HG03139 (cell line): Measurements from ENCODE around the gene MIX23.
A peak's percentile ranks its signal among the peaks of the same experiment; 100 is the strongest.
"Not testable (repeated sequence)": the region's sequence is repeated elsewhere in the genome, so short reads cannot be mapped to it uniquely, and the experiment has no call there.

Experiments
- ATAC-seq: cut with Tn5 transposase; IDR thresholded peaks from one replicate; pipeline ENCODE4 v1.9.1; 2021; ENCODE audit not compliant: unreplicated experiment

The MIX23 gene

DNA sequence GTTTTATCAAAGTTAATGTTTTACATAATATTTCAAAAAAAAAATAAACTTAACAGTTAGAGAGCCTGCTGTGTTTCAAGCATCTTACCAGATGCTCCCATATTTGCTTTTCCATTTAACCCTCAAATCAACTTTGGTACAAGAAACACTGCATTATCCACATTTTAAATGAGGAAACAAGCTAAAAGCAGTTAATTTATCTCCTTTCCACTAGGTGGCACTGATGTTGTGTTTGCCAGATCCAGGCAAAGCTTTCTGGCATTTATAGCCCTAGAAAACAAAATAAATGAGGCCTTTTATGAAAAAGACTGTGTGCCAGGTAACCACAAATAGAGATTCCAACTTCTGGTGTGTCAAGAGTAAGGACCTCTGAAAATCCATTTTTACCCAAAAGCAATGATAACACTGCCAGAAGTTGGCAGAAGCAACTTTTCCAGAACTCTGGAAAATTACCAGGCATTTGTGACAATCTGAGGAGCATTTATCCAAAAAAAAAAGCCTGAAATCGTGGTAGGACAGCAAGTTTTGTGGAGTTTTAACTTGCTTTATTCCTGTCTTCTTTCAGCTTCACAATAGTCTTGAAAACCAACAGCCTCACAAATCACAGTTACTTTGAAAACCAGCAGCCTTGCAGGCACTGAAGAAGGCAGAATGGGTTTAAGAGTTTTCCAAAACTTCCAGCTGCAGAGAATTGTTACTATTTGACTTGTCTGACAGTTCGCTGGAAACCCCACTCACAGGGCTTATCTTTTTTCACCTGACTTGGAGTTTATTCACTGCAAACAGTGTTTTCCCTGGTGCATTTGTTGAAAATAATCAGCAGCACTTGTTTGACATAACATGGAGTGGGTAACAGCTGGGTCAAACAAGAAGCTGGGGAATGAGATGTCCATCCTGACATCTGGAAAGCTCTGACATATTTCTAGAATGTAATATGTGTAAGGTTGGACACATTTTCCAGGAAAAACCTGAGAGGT lies 10.1 kb upstream of the MIX23 start:
- no peak for ATAC-seq

DNA sequence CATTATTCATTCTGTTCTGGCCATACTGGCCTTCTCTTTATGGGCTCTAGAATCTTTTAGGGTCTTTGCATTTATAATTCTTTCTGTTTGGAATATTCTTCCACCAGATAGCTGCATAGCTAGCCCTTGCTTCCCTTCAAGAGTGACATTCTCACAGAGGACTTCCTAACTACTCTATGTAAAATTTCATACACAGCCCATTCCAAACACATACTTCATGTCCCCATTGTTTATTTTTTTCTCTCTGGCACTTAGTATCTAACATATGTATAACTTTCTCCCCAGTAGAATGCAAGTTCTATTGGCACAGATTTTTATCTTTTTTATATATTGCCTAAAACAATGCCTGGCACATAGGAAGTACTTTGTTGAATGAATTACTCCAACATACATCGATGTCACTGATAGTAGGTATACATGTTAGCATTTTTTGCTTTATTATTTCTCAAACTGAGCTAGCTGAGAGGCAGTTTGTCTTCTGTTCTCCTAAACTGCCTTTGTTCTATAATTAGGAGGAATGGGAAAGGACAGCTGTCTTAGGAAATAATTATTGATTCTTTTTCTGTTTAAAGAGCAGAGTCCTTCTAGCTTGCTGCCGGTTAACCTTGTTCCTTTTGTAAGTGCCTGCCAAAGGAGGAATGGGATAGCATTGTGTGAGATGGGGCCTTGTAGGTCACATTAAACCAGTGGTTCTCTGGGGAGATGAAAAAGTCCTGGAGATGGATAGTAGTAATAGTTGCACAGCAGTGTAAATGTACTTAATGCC lies 8.8 kb upstream of the MIX23 start:
- ATAC-seq = no peak

DNA sequence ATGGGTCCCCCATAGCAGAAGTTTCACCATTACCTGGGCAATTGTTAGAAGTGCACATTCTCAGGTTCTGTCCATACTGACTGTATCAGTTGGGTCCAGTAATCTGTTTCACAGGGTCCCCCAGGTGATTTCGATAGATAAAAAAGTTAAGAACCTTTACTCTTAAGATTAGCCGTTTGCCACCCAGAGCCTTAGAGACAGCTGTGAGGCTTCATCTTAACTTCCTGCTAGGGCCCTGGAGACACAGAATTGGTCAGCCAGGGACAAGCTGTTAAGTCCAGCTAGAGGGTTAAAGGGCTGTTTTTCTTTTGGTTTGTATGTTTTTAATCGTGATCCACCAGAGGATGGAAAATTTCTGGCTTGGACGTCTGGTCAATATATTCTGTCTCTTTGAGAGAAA lies 7.6 kb upstream of the MIX23 start:
- ATAC-seq = no peak

DNA sequence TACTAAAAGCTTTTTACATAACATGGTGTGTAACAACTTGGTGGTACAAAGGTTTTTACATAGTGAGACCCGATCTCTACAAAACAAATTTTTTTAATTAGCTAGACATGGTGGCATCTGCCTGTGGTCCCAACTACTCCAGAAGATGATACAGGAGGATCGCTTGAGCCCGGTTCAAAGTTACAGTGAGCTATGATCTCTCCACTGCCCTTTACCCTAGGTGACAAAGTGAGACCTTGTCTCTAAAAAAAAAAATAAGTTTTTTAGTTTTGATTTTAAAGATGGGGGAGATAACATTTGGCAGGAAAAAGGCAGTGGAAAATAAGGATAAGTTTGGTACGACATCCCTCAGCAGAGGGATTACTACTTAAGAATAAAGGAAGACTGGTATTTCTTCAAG lies 6.9 kb upstream of the MIX23 start:
- ATAC-seq = no peak

DNA sequence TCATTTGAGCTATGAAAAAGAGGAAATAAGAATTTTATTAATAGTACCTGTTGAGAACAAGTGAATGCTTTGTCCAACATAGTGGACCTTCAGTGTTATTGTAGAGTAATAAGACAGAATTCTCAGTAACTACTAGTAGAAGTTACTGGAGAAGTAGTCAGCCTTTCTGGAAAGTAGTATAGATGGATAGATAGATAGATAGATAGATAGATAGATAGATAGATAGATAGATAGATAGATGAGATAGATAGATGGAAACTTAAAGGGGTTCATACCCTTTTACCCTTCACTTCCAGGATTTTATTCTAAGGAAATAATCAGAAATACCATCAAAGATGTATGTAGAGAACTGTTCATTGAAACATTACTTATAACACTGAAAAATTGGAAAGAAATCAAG lies 6.2 kb upstream of the MIX23 start:
- ATAC-seq = no peak

DNA sequence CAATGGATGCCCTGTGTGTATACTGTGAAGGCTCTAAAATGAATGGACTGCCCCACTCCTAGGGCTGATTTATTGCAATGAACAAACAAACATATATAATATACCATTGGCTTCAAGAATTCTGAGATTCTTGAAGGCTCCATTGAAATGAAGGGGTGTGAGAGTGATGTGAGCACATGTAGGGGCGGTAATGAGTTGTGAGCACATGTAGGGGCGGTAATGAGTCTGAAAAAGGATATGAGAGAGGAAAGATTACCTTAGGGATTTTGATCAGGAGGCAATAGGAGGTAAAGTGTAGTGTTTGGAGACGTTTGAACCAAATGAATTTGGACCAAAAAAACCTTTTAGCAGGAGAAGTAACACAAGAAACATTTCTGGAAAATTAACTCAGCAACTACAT lies 4.7 kb upstream of the MIX23 start:
- ATAC-seq = no peak

DNA sequence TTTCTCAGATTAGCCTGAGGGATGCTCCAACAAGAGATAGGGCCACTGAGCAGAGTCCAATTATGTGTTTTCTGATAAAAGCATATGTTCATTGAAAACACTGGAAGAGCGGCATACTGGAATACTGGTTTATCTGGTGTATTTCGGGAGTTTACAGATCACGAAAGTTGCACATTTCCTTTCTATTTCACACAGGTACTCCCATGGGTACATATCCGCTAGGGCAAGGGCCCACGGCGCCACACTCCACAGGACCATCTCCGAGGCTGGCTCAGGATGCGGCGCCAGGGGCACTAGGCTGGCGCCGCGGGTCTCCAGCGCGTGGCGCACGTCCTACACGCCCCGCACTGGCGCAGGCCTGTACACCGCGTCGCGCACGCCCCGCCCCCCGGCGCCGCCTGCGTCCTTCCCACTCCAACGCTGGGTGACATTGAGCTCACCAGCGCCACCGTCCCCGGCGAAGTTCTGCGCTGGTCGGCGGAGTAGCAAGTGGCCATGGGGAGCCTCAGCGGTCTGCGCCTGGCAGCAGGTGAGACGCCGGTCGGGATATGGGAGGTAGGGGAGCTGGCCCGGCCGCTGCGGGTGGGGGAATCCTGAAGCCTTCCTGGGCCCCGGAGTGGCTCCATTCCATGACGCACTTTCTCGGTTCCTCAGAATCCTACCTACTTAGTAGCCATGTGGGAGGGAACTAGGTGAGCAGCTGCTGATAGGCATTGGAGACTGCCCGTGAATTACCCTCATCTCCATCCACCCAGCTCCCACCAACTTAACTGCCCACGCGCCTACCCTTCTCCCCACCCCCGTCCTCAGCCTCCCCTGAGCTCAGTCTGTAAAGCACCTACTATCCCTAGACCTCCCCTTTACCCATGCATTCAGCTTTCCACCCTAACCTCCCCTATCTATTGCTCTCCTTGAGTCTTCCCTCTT lies 1.0 kb upstream of the MIX23 start, which contains the start of gene FAM162A:
FAM162A (plus strand) TSS at position 412 of the 927 bp plus-strand sequence; CDS start at position 496, 84 bp downstream.
- ATAC-seq = peak; percentile 94

DNA sequence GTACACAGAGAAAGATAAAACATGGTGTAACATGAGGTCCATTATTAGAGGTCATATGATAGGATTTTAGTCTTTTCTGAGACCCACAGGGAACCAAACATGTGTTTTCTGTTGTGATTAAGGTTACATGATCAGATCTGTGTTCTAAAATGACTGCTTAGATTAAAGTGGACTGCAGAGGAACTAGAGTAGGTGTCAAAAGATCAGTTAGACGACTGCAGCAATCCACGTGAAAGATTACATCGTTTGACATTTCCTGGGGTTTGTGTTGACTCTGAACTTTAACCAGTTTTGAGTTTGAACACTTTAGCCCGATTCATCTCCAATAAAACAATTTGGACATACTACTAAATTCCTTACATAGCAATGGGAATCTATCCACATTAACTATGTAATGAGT lies 5.1 kb downstream of the MIX23 start:
- ATAC-seq = no peak

DNA sequence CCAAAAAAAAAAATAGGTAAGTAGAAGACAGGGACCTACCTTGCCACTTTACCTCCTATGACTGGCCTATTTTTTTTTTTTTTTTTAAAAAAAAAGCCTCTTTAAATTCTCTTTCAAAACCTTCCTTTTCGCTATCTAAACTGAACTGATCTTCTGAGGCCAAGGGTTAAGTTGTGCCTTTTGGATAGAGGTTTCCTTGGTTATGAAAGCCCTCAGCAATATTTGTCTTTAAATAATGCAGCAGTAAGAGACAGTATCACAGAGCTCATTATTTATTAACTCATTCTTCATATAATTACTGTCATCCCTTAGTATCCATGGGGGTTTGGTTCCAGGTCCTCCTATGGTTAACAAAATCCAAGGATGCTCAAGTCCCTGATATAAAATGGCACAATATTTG lies 9.0 kb downstream of the MIX23 start:
- no peak for ATAC-seq

DNA sequence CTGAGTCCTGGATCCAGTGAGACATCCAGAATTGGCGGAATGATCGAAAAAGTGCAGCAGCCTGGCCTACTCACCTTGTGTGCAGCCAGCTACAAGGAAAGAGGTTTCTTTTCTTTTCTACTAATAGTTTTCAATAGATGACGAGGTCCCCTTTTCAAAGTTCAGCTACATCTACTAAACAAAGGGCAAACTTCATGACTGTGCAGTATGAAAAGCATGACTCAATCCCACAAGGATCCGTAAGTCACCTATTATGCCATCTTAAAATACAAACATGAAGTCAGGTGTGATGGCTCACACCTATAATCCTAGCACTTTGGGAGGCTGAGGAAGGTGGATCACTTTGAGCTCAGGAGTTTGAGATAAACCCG lies 16.7 kb downstream of the MIX23 start:
- ATAC-seq = no peak

DNA sequence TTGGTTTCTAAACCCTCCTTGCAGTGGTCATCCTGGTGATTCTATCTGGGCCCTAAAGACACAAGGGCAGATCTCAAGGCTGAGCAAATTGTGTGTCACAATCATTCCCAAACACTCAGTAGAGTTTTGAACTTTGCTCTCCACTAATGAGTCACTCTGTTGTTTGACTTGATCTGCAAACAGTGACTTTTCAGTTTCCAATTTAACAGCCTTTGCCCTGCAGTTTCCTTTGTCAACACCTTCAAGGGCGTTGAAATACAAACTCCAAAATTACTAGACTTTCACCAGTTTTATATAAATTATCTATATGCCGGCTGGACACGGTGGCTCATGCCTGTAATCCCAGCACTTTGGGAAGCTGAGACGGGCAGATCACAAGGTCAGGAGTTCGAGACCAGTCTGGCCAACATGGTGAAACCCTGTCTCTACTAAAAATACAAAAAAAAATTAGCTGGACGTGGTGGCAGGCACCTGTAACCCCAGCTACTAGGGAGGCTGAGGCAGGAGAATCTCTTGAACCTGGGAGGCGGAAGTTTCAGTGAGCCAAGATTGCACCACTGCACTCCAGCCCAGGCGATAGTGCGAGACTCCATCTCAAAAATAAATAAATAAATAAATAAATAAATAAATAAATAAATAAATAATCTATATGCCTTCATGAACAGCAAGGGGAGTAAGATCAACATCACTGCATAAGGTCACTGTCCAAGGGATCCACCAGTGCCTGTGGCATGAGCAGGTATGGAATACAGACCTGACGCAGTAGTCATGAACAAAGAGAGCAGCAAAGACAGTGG lies 17.3 kb downstream of the MIX23 start:
- not testable (repeated sequence) for ATAC-seq

DNA sequence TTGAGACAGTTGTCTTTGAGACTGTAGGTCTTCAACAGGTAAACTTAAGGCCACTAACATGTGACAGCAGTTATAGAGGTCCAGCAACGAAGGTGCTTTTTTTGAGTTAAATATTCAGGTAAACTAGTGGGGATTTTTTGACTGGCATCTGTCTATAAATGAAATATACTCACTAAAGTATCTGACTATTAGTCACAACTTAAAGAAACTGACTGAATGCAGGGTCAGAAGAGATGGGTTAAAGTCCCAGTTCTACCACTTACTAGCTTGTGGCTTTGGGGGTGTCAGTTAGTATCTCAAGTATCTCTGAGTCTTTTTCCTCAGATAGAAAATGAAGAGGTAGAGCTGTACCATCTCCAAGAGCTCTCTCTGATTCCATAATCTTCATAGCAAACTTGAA lies 18.0 kb downstream of the MIX23 start:
- no peak for ATAC-seq

DNA sequence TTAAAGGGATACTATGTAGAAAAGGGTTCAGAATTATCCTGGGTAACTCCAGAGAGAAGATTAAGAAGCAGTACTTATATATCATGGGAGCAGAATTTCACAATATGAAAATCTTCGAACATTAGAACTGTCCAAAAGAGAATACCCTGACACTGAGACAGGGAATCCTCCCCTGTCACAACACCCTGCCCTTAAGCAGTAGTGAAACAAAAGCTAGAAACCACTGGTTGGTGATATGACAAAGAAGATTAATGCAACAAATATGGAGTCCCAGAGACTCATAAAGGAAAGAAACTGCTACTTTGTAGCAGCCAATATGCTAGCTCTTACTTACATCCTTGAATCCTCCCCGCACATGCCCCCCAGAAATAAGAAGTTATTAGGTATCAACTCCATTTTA lies 18.5 kb downstream of the MIX23 start:
- ATAC-seq = no peak

DNA sequence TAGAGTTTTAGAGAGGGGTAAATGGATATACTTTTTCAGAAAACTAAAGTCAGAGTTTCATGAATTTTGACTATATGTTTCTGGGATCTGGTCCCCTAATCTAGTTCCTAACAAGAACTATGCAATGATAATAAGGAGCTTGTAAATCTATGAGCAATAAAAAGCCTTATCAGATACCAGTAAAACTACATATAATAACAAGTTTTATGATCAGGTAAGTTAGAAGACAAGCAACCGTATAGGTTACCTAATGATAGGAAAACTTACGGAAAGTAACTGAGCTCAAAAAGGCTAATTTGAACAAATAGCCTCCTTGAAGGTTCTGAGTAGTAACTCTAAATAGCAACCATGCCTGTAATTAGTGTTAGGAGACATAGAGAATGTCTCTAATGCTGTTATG lies 21.0 kb downstream of the MIX23 start:
- ATAC-seq = no peak

DNA sequence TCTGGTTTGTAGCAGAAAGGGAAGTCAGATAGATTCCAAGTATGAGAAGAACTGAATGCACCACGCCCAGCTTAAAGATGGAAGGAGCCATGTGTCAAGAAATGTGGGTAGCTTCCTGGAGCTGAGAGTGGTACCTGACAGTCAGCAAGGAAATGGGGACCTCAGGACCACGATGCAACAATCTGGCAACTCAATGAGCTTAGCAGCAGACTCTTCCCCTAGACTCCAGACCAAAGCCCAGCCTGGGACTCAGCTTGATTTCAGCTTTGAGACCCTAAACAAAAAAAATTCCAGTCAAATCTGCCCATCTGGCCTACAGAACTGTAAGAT lies 24.4 kb downstream of the MIX23 start:
- ATAC-seq = no peak

DNA sequence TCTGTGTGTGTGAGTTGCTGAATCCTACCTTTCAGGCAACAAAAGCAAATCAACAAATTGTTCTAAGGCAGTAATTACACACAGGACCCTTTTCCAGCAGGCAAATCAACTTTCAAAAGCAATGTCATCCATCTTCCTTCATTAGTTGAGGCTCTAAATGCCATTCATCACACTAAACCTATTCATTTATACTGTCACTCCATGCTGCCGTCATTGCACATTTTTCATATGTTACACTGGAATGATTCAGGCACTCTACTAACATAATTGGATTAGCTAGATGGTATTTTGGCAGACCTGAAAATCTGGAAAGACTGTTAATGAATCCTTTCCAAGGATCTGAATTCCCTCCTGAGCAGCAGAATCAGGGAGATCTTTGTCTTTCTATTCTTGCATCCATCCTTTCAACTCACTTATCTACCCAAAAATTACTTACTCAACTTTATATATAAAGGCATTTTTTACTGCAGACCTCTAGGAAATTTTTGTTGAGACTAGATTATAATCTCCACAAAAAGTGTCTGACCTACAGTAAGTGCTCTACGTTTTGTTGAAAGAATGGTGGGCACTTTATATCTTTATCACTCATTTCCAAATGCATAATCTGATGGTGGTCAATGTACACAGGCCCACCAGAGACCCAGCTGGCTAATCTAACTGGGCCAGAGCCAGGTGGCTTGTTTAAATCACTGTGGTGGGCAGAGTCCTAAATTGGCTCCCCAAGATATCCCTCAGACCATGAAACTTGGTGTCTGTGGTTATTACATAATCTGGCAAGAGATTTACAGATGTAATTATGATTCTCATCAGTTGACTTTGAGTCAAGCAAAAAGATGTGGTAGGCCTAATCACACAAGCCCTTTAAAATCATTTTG lies 25.0 kb downstream of the MIX23 start:
- no peak for ATAC-seq

DNA sequence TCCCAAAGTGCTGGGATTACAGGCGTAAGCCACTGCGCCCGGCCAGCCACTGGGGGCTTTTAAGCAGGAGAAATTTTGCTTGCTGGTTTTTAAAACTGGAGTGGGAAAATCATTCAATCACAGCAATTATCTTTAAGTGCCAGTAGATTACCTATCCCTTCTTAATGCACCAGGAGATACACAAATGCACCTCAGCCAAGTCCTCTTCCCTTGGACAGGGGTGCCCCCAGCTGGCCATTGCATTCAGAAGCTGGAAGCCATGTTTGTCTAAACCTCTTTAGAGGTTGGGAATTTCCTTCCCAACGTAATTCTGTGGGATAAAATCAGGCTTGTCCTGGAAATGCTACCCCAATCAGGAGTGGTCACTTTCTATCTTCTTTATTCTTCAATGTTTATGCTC lies 26.6 kb downstream of the MIX23 start:
- no peak for ATAC-seq

DNA sequence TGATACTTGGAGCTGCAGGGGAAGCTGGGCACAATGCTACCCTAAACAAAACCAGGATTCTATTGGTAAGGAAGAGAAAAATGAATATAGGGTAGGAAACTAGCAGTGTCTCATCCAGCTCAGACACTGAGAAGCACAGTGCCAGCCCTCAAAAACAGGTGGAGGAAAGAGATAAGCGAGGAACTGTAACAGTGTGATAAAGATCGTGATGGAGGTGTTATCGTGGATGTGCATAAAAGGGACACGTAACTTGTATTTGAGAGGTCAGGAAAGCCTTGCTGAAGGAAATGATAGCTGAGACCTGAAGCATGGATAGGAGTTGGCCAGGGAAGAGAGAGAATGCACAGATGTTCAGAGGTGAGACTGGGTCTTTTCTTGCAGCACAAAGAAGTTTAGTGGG lies 27.4 kb downstream of the MIX23 start:
- no peak for ATAC-seq

DNA sequence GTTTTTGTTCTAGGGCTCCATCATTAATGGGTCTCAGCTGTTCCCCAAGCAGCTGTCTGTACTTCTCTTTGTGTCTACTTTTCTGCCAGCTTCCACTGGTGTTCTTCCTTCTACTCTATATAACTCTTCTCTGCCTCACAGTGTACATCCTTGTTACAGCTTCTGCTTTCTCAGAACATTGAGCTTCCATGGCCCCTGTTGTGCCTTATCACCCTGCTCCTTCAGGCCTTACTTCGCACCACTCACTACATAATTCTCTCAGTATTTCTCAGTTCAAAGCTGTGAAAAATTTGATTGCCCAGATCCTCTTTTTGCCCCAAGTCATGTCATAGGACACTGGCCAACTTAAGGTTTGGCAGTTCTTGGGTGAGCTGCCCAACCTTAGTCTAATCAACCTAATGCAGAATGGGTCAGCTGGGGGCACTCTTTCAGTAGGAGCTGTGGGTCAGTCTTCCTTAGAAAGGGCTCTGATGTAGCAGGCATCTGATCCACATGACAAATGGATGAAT lies 29.1 kb downstream of the MIX23 start:
- no peak for ATAC-seq
